GM18951 (cell line): ENCODE measurements around the gene CD163.
"Not testable (repeated sequence)": the region's sequence is repeated elsewhere in the genome, so short reads cannot be mapped to it uniquely, and the experiment has no call there.

Experiments used
- POLR2A ChIP-seq: IDR thresholded peaks from 4 replicates; pipeline ENCODE4 v1.6.1; 2011; ENCODE audit warnings: mild to moderate bottlenecking; ENCODE audit not compliant: insufficient read length, insufficient read depth; ENCODE audit errors: extremely low read depth
- in situ Hi-C: fragments of 300-500 bp; cut with MboI; formaldehyde crosslinking; loops from one replicate; pipeline ENCODE4 v1.12.0; 2022; ENCODE audit warnings: low sequenced_read_pairs, mixed read lengths, inconsistent platforms; ENCODE audit not compliant: unreplicated experiment

CD163 gene

GRCh38 chr12:7503686-7504415, at the start of gene CD163:
CD163 (minus strand) TSS chr12:7503777; CDS start chr12:7503690, 87 bp downstream.
- in situ Hi-C loops, result no loop called here

GRCh38 chr12:7542813-7543212, 39.2 kb upstream of the CD163 start:
- in situ Hi-C loops, result no loop called here
- TF ChIP-seq POLR2A, result no peak

More at GRCh38 chr12:7503686-7504415, at the start of gene CD163:
- no peak for TF ChIP-seq POLR2A

GRCh38 chr12:7542046-7542445, 38.5 kb upstream of the CD163 start:
- TF ChIP-seq POLR2A, result no peak
- in situ Hi-C loops, result no loop called here

GRCh38 chr12:7514416-7514815, 10.8 kb upstream of the CD163 start:
- TF ChIP-seq POLR2A, result no peak
- in situ Hi-C loops, result no loop called here

GRCh38 chr12:7512553-7512952, 9.0 kb upstream of the CD163 start:
- TF ChIP-seq POLR2A, result no peak
- in situ Hi-C loops, result no loop called here

- in situ Hi-C loops, result not testable (repeated sequence)
Measured at GRCh38 chr12:7509793-7510470, 6.4 kb upstream of the CD163 start.

- in situ Hi-C loops, result no loop called here
- TF ChIP-seq POLR2A, result no peak
Measured at GRCh38 chr12:7502612-7503011, 965 bp downstream of the CD163 start.

GRCh38 chr12:7501031-7501588, 2.5 kb downstream of the CD163 start:
- in situ Hi-C loops, result no loop called here
- no peak for TF ChIP-seq POLR2A

GRCh38 chr12:7499636-7500035, 3.9 kb downstream of the CD163 start:
- in situ Hi-C loops, result no loop called here
- TF ChIP-seq POLR2A, result no peak

GRCh38 chr12:7498809-7499208, 4.8 kb downstream of the CD163 start:
- TF ChIP-seq POLR2A, result no peak
- in situ Hi-C loops, result no loop called here

- in situ Hi-C loops, result no loop called here
- no peak for TF ChIP-seq POLR2A
Measured at GRCh38 chr12:7497661-7498060, 5.9 kb downstream of the CD163 start.

- TF ChIP-seq POLR2A, result no peak
- in situ Hi-C loops, result no loop called here
Measured at GRCh38 chr12:7496451-7496850, 7.1 kb downstream of the CD163 start.

- no peak for TF ChIP-seq POLR2A
- in situ Hi-C loops, result no loop called here
Measured at GRCh38 chr12:7495136-7495535, 8.4 kb downstream of the CD163 start.

GRCh38 chr12:7493006-7493405, 10.6 kb downstream of the CD163 start:
- in situ Hi-C loops, result no loop called here
- no peak for TF ChIP-seq POLR2A
